GM10266 (cell line): ENCODE measurements around the gene NPAS1.

ENCODE experiments used
- DNase-seq: peaks from one replicate; pipeline ENCODE4 v3.0.0; 2012; ENCODE audit errors: extremely low spot score
- CTCF ChIP-seq: IDR thresholded peaks from 2 replicates; pipeline ENCODE4 v1.5.1; 2012; ENCODE audit warnings: mild to moderate bottlenecking, low read depth; ENCODE audit not compliant: control insufficient read depth, insufficient read depth; ENCODE audit errors: missing control alignments

The NPAS1 gene

GRCh38 chr19:46994141-46994686 is 25.4 kb upstream of the NPAS1 start:
- no peak for TF ChIP-seq CTCF
- no peak for DNase-seq

- DNase-seq: no peak
- TF ChIP-seq CTCF: no peak
These were observed 24.1 kb upstream of the NPAS1 start for GRCh38 chr19:46995492-46995891.

- DNase-seq: no peak
- TF ChIP-seq CTCF: no peak
These were observed 21.1 kb upstream of the NPAS1 start for GRCh38 chr19:46998445-46999125.

GRCh38 chr19:46999377-46999776 is 20.3 kb upstream of the NPAS1 start:
- no peak for DNase-seq
- TF ChIP-seq CTCF: no peak

GRCh38 chr19:46999878-47000277 is 19.8 kb upstream of the NPAS1 start:
- no peak for TF ChIP-seq CTCF
- no peak for DNase-seq

GRCh38 chr19:47000373-47000772 is 19.3 kb upstream of the NPAS1 start:
- no peak for DNase-seq
- TF ChIP-seq CTCF: no peak

- no peak for TF ChIP-seq CTCF
- no peak for DNase-seq
These were observed 18.1 kb upstream of the NPAS1 start for GRCh38 chr19:47001584-47001983.
